ENCODE results near the gene NOG.

NOG gene

DNA sequence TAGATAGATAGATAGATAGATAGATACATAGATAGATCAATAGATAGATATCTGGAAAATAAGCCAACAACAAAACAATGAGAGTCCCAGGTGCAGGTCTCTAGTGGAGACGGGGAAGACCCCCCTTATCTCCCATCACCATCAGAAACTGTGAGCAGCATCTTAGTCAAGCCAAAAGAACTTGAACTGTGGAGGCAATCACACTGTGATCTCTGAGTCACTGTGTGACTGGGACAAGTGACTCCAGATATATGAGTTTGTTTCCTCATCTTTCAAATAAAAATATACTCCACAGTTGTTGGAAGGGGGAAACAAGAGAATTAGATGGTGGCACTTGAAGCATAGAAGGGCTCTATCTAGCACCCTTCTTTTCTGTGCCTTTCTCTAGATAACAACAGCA lies 42.1 kb downstream of the NOG start:
- DNase-seq: no peak

GRCh38 chr17:56636265-56636664 lies 42.8 kb downstream of the NOG start:
- no peak for DNase-seq

DNA sequence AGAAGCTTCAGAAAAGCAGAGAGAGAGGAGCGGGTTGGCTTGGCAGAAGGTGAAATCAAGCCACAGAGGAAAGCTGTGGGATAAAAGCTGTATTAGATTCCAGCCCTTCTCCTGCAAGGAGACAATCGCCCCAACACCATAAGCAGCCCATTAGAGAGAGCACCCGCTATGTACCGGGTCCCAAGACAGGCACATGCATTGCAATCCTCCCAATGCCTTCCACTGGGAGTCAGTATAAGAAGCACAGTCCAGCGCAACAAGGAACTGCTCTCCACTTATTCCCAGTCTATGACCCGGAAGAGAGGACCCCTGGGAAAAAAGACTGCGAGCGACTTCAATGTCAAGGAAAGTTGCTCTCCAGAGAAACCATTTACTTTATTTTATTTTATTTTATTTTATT lies 43.8 kb downstream of the NOG start:
- no peak for DNase-seq

DNA sequence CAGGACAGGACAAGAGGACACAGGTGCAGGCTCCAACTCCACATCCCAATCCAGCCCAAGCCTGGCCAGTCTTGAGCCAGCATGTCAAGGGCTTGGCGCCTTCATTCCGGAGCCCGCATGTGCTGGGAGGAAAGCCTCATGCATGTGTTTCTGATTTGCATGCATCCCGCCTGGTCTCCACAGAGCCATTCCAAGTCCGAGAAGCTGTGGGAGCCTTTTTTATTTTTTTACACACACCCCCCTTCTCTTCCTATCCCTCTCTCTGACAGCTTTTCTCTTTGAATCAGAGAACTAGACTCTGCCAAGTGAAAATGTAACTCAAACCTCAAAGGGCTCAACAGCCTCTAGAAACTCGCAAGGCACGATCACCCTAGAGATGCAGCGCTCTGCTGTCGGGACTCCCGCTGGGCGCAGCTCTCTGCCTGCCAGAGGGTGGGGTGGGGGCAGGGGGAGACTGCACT lies 45.1 kb downstream of the NOG start:
- DNase-seq: no peak

GRCh38 chr17:56639517-56639916 lies 46.0 kb downstream of the NOG start:
- DNase-seq: no peak

GRCh38 chr17:56640116-56640515 lies 46.6 kb downstream of the NOG start:
- no peak for DNase-seq

GRCh38 chr17:56641373-56641772 lies 47.9 kb downstream of the NOG start:
- no peak for DNase-seq

DNA sequence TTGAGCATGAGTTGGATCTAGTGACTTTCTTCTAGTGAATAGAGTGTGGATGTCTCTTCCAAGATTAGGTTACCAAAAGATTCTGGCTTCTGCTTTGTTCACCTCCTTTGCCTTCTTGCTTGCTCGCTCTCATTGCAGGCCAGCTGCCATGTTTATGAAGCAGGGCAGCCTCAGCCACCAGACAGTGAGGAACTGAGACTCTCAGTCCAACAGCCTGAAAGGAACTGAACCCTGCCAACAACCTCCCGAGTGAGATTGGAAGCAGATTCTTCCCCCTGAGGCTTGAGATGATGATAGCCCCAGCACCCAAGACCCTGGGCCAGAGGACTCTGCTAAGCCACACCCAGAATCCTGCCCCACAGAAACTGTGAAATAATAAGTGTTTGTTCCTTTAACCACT lies 48.4 kb downstream of the NOG start:
- no peak for DNase-seq

DNA sequence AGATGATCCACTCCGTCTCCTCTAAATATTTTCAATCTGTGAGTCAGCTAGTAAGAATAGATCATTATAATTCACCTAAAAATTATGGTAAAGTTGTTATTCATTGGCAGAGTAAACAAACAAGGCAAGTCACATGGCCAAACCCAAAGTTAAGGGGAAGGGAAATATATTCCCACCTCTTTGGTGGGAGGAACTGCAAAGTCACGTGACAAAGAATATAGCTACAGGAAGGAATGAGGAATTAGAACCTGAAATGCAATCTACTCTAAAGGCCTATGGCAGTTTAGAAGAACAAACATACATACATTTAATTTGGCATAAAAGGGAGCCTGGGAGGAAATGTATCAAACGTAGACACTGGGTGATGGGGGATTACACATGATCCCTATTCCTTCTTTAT lies 48.9 kb downstream of the NOG start:
- DNase-seq: no peak

Data from amygdala (tissue), 56 donors.